ENCODE results near the gene GCSH.
"Not testable (repeated sequence)": the region's sequence is repeated elsewhere in the genome, so short reads cannot be mapped to it uniquely, and the experiment has no call there.

The GCSH gene

DNA sequence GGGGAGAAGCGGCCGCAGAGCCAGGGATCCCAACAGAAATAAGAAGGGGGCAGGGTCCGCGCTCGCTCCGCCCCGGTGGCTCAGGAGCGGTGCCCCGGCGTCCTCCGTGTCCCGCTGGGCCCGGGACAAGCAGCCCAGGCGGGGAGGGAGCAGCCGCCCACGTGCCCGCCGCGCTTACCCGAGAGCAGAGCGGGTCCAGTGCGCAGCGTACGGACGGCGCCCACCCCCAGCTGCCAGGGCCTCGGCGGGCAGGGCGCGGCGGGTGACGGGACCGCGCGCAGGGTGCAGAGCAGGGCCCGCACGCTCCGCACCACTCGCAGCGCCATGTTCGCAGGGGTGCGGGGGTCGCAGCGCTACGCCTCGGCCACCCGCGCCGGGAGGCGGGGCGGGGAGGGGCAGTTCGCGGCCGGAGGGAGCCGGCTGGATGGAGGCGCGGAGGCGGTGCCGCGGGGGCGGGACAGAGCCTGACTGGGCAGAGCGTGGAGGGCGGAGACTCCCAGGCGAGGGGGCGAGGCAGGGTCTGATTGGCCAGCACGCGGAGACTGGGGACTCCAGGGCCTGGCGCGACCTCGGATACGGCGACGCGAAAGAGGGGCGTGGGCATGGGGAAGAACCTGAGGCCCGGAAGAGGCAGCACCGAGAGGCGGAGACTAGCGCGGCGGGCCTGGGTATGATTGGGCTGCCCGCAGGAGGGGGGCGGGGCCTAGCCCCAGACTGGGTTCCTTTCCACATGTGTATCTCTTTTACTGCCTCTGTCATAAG, at the start of gene GCSH:
TSS of gene GCSH (minus strand) at position 443 of the 762 bp plus-strand sequence. CDS start at position 326, 117 bp downstream.
- peak; percentile 98 for DNase-seq

DNA sequence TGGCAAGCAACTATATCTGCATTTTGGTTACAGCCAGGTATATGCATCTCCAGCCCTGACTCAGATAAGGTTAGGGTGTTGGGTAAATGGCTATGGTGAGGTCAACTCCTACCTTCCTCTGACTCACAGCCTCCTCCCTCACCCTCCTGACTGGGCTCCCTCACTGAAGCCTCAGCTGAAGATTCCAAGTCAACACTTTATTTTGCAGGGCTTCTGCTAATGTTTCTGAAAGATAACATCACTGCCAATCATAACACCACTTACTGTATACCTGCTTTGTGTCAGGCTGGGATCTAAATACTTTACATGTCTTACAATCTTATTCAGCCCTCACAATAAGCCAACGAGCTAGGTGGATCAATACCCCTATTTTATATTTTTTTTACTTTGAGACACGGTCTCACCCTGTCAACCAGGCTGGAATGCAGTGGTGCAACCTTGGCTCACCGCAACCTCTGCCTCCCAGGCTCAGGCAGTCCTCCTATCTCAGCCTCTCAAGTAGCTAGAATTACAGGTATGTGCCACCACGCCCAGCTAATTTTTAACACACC, 47.8 kb upstream of the GCSH start:
- no peak for DNase-seq

DNA sequence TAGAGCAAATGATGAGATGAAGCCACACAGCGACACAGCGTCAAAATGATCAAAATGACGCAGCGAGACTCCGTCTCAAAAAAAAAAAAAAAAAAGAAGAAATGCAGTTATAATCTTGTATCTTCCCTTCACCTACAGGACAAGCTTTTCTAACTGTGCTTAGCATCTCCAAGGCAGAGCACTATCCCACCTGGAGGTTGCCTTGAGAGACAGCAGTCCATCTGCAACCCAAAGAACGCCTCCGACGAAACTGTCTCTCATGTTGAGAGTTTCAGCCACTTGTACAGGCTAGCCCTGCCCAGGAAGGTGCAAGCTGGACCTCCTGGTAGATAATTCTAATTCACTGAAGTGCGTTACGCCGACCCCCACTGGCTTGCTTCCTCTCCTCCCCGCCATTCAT, 46.7 kb upstream of the GCSH start:
- no peak for DNase-seq

DNA sequence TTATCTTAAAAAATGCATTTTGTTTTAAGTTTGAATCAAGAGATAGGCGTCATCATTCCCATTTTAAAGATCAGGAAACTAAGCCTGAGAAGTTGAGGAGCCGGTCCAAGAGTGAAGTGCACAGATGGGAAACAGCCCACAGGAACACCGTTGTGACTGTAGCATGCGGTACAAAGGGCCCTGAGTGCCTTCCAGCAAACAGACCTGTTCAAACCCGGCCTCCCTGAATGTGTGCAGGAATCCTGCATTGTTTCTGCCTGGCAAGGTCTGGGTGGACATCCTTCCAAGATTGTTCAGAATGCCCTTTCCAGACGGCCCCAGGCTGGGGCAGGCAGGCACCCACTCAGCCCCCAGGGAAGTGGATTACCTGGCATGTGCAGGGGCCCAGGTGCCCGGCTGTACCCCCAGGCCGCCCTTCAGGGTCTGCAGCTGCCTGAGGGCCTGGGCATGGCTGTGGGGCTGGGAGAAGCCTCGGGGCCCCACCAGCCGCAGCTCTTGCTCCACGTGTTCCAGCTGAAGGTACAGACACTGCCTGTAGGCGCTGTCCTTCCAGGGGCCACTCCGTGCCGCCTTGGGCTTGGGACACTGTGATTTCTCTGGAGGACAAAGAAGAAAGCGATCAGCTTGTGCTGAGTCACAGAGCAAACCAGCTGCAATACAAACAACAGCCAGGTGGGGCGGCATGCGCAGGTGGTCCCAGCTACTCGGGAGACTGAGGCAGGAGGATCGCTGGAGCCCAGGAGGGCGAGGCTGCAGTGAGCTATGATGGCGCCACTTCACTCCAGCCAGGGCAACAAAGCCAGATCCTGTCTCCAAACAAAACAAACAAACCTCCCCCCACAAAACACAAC, 45.0 kb upstream of the GCSH start:
- peak; percentile 41 for DNase-seq

DNA sequence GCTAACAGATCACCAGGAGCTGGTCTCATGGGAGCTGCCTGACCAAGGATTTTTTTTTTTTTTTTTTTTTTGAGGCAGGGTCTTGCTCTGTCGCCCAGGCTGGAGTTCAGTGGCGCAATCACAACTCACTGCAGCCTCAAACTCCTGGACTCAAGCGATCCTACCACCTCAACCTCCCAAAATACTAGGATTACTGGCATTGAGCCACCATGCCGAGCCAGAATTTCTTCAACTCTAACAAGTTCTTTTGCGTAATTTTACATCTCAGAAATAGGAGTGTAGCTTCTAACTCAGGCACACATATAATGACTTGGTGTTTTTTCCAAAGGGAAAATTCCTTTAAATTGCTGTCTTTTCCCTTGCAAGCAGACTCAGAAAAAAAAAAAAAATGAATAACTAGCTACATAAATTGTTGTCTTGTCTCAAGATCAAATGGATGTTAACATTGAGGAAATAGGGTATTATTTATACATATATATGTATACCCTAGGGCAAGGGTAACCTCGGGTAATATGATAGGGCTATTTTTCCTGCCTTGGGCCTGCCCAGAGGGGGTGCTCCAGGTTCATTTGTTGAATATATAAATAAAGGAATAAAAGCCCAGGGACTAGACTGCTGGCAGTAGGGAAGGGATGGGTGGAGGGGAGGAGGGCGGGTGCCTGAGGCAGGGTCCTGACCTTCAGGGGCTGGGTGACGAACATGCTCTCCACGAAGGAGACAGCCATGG, 42.8 kb upstream of the GCSH start:
- no peak for DNase-seq

DNA sequence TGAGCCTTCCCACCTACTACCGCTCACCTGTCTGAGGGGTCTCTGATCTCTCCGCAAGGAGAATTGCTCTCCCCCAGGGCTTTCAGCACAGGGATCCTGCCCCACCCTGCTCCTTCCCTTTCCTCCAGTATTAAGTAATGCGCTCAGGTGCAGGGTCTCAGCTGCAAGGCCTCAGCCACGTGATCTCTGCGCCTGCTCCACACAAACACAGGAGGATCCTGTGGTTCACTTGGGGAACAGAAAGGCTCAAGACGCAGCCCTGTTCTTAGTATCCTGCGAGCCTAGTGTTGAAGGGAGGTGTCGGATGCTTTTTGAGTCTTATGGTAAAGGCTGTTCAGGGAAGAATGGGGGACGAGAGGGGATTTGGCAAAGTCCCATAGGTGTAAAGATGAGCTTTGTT, 41.6 kb upstream of the GCSH start:
- DNase-seq = no peak

DNA sequence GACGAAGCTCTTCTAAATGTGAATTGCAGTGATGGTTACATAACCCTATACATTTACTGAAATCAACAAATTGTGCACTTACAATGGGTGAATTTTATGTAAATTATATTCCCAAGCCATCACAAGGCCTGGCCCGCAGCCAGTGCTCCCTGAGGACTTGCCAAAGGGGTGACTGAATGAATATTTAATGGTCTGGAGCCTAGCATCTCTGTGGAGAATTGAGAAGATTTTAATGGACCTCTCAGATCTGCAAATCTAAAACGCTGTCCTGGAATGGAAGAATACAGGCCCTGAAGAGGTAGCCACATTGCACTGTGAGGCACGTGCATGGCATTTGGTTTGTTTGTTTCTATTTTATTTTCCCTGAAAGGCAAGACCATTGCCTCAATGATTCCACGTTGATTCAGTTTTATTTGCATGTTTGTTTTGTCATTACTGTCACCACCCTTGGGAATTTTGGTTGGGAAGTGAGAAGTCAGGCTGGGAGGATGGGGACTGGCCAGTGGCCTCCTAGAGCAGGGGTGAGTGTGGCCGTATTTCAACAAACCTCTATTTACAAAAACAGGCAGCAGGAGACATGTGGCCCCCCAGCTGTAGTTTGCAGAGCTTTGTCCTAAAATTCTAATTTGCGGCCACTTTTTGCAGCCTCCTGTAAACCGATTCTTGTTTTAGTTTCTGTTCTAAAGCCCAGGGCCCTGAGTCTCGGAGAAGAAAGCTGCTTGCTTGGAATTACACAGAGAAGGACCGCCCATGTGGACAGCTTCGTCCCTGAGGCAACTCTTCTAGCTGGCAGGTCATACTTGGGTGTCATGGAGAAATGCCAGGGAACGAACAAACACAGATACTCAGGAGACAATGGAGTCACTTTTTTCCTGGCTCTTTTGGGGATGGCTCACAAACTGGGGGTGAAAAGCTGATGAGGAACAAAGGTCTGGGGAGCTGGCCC, 40.5 kb upstream of the GCSH start:
- no peak for DNase-seq

DNA sequence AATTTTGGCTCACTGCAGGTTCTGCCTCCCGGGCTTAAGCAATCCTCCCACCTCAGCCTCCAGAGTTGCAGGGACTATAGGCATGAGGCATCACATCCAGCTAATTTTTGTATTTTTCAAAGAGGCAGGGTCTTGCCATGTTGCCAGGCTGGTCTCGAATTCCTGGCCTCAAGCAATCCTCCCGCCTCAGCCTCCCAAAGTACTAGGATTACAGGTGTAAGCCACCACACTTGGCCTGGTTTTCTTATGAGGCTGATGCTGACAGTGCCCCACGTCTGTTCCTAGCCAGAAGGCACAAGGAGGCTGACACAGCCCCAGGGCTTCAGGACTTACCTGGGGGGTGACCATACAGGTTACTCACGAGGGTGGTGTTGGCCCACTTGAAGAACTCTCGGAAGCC, 33.9 kb upstream of the GCSH start:
- DNase-seq = no peak

DNA sequence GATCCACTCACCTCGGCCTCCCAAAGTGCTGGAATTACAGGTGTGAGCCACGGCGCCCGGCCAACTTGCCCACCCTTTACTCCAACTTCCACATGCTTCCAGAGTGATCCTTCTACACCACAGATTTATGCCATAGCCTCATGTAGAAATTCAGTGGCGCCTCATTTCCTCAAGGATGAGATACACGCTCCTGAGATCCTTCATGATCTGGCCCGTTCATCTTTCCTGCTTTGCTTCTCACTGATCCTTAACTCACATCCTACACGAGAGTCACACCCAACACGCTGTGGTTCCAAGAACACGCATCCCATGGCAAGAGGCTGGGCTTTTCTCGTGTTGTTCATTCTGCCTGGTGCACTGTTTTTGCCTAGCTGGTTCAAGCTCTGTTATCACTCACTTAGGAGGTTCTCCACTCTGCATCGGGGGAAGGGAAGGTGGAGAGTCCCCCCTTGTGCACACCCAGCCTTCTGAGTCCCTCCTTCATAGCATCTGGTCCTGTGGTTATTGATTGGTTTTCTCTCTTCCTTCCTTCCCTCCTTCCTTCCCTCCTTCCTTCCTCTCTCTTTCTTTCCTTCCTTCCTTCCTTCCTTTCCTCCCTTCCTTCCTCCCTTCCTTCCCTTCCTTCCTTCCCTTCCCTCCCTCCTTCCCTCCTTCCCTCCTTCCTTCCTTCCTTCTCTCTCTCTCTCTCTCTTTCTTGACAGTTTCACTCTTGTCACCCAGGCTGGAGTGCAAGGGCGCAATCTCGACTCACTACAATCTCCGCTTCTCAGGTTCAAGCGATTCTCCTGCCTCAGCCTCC, 32.7 kb upstream of the GCSH start:
- no peak for DNase-seq

DNA sequence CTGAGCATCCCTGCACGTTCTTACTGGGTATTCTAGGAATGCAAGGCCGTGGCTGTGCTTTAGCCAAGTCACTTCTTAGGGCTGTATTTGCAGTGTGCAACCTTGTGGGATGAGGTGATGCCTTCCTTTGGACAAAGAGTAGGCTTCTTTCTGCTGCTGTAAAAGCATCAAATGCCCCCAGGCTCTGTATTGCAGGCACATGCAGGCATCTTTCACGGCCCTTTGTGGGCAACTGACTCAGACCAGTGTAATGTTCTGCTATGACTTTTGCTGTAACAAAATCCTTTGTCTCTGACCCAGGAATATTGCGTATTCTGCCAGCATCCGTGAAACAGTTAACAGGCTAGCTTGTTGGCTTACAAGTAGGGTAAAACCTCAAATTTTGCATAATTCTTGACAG, 30.9 kb upstream of the GCSH start:
- DNase-seq = no peak

DNA sequence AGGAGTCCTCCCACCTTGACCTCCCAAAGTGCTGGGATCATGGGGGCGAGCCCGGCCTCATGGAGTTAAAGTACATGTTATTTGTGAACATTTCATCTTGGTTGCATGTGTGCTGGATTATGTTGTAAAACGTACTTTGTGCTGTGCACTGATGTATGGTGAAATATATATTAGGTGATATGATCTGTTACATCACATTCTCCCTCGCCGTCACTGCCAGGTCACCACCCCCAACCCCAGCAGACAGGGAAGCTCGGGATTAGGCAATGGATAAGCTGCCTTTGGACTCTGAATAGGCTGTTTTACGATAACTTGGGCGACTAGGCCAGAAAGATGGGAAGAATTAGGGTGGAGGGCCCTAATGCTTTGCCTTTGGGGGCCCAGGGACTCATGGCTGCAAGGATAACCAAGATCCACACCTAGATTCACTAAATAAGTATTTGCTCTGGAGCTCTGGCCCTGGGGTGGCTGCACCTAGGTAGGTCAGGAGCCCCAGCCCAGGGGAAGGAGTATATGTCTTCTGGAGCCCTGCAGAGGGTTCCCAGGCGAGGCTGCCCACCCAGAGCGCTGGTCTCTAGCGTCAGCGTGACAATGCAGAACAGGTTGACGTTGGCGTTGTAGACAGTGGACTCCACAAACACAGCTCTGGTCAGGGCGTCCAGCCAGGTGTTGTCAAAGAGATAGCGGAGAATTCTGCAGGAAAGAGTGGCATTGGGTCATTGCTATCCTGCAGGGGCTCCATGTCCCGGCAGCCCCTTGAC, 27.1 kb upstream of the GCSH start:
- DNase-seq = no peak

DNA sequence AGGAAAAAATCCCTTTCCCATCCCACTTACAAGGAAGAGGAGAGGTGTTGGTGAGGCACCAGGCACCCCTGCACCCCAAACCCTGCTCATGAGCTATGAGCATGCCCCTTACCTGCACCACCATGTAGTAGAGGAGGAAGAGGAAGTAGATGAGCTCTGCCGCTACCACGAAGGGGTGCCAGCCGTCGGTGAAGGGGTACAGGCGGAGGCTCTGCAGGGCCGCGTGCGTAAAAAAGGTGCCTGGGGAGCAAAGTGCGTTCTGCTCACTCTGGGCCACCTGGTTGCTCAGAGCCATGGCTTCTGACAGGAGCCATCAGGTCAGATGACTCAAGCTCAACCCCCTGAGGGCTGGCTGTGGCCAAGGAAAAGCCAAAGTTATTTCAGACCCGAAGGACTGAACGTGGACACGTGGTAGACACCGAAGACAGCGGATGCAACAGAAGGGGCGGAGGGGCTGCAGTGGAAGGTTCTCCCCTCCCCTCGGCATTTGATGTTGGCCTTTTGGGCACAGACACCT, 25.3 kb upstream of the GCSH start:
- no peak for DNase-seq

DNA sequence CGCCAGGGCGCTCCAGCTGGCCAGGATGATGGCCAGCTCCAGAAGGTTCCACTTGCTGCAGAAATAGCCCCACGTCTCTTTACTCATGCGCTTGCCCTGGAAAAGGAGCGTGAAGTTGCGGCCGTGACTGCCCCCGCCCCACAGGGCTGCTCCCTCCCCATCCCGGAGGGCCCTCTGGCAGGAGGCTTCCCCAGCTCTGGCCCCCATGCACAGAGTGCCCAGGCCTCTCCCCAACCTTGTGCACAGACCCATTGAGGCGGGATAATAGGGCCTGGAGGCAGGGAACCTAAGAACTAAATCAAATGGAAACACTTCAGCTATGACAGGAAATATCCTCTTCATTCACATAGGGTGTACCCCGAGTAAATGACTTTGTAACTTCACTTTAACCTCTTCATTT, 21.2 kb upstream of the GCSH start:
- no peak for DNase-seq

DNA sequence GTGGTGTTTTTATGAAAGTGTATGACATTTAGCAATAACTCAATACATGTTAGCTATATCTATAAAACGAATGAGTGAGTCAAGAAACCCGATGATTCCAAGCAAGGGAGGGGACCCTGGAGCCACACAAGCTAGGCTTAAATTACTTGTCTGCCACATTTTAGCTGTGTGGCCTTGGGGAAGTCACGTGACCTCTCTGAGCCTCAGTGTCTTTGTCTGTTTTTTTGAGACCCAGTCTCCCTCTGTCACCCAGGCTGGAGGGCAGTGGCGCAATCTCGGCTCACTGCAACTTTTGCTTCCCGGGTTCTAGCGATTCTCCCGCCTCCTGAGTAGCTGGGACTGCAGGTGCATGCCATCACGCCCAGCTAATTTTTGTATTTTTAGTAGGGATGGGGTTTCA, 20.1 kb upstream of the GCSH start:
- no peak for DNase-seq

DNA sequence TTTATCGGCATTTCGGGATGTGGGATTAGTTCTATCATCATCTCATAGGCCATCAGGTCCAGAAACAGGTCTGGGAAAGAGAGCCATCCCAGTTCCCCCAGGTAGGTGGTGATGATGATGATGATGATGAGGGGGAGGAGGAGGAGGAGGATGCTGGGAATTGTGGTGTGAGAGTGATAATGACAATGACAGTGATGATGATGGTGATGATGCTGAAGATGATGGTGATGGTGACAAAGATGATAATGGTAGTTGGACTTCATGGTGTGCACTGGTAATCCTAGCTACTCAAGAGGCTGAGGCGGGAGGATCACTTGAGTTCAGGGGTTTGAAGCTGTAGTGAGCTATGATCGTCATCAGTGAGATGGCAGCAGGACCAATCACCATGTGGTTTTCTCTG, 16.3 kb upstream of the GCSH start:
- DNase-seq = no peak

DNA sequence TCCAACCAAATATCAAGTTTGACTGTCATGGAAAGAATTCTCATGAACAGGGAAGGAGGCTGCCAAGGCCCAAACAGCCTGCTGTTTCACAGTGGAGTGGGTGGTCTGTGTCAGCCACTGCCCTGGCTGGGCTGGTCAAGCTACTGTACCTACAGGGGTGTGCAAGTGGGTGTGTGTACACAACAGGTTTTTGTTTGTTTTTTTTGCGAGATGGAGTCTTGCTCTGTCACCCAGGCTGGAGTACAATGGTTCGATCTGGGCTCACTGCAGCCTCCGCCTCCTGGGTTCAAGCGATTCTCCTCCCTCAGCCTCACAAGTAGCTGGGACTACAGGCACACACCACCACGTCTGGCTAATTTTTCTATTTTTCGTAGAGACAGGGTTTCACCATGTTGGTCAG, 13.1 kb upstream of the GCSH start:
- not testable (repeated sequence) for DNase-seq

DNA sequence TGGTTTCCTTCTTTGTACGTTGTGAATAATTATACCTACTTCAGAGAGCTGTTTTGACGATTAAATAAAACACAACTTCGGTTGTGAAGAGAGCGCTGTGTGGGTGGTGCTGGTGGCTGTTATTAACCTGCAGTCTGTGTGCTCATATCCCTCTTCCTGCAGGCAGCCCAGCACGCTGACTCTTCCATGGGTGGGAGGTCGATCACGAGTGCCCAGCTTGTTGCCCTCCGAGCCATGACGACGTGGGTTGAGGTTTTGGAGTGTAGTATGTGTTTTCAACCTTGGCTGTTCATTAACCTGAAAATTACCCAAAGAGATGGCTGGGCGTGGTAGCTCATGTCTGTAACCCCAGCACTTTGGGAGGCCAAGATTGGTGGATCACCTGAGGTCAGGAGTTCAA, 11.3 kb upstream of the GCSH start:
- DNase-seq = no peak

DNA sequence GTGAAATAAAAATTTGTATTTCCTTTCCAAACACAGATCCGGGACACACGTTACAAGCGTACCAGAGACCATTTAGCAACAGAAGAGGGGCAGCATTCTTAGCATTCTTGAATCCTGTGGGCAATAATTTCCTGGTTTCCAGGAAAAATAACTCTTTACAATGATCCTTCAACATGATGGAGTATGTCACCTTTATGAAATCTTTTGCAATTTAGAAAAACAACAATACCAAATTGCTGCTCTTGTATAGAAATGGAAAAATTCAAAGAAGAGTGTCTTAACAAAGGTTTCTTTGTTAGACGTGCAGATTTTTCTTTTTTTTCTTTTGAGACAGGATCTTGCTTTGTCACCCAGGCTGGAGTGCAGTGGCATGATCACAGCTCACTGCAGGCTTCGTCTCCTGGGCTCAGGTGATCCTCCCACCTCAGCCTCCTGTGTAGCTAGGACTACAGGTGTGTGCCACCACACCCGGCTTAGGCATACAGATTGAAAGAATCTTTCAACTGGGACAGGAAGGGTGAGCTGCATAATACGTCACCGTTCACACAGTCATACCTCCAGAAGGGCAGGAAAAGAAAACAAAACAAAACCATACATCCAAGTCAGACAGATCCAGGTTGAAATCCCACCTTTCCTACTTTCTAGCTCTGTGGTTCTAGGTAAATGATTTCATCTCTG, 10.8 kb upstream of the GCSH start:
- no peak for DNase-seq

DNA sequence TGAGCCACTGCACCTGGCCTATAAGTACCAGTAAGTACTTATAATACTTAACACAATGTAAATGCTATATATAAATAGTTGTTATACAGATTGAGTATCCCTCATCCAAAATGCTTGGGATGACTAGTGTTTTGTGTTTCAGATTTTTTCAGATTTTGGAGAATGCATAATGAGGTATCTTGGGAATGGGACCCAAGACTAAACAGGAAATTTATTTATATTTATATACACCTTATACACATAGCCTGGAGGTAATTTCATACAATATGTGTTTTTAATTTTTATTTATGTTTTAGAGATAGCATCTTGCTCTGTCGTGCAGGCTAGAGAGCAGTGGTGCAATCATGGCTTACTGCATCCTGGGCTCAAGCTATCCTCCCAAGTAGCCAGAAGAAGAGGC, 9.8 kb upstream of the GCSH start:
- DNase-seq = no peak

DNA sequence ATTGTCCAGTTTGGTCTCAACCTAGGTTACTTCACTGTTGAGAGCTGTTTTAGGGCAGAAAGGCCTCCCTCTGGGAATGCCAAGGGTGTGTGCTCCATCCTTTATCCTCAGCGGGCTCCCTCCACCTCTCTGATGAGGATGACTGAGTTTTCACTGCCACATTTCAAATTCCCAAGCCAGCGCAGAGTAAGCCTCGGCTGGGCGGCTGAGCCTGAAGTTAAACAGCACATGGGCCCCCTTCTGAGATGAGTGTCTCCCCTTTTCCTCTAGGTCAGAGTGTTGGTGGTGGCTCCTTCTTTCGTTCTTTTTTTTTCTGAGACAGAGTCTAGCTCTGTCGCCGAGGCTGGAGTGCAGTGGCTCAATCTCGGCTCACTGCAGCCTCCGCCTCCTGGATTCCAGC, 5.5 kb upstream of the GCSH start:
- no peak for DNase-seq

All from stimulated activated CD8-positive, alpha-beta memory T cell treated with anti-CD3 and anti-CD28 coated beads, Interleukin-4, amount 100 ng/mL, for 48 hours (primary cell).